ENCODE measurements around the gene OSBPL8.

GRCh38 chr12:76542908-76543307, 16.7 kb downstream of the OSBPL8 start:
- TF ChIP-seq EZH2 (IDR thresholded peaks at IDR 0.05; ENCODE audit: low read depth, unreplicated experiment) (no peak), CTCF (conservative IDR thresholded peaks at IDR 0.05; ENCODE audit: low read depth in 2 of 2) (no peak), POLR2AphosphoS5 (IDR thresholded peaks at IDR 0.05; ENCODE audit: low read depth) (no peak), EZH2phosphoT487 (IDR thresholded peaks at IDR 0.05; ENCODE audit: unreplicated experiment) (no peak), ETS1 (IDR thresholded peaks at IDR 0.05) (no peak)

All from GM23338 (cell line).